ENCODE measurements around the gene BIRC7.

Gene BIRC7

DNA sequence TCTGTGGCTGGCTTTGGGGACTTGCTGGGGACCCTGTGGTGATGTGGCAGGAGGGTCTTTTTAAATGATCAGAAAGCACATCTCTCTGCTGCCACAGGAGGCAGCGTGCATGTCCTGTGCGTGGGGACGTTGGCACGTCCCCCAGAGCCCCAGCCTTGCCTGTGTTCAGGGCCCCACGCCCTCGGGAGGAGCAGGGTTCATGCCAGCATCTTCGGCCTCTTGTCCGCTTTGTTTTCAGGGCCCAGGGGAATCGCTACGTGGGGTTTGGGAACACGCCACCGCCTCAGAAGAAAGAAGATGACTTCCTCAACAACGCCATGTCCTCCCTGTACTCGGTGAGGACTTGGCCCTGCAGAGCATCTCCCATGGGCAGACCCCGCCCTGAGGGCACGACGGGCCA, 43.0 kb downstream of the BIRC7 start:
- in situ Hi-C loops (cut with MboI; ENCODE audit: low sequenced_read_pairs, unreplicated experiment): no loop called here

DNA sequence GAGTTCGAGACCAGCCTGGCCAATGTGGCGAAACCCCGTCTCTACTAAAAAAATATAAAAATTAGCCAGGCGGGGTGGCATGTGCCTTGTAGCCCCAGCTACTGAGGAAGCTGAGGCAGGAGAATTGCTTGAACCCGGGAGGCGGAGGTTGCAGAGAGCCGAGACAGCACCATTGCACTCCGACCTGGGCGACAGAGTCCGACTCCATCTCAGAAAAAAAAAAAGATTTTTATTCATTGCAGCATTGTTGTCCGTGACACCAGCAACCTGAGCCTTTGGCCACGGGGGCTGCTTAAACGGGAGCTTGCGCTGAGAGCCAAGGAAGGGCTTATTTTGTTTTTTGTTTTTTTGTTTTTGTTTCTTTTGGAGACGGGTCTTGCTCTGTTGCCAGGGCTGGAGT, 44.2 kb downstream of the BIRC7 start:
- TF ChIP-seq, protein P1, sequence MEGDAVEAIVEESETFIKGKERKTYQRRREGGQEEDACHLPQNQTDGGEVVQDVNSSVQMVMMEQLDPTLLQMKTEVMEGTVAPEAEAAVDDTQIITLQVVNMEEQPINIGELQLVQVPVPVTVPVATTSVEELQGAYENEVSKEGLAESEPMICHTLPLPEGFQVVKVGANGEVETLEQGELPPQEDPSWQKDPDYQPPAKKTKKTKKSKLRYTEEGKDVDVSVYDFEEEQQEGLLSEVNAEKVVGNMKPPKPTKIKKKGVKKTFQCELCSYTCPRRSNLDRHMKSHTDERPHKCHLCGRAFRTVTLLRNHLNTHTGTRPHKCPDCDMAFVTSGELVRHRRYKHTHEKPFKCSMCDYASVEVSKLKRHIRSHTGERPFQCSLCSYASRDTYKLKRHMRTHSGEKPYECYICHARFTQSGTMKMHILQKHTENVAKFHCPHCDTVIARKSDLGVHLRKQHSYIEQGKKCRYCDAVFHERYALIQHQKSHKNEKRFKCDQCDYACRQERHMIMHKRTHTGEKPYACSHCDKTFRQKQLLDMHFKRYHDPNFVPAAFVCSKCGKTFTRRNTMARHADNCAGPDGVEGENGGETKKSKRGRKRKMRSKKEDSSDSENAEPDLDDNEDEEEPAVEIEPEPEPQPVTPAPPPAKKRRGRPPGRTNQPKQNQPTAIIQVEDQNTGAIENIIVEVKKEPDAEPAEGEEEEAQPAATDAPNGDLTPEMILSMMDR (IDR thresholded peaks at IDR 0.05; ENCODE audit: borderline replicate concordance, control extremely low read depth, extremely low read depth, insufficient read depth, missing control alignments): no peak
- DNase-seq (ENCODE audit: low spot score): no peak
- in situ Hi-C loops (cut with MboI; ENCODE audit: low sequenced_read_pairs, unreplicated experiment): no loop called here

More for the DNA sequence above, 43.0 kb downstream of the BIRC7 start:
- TF ChIP-seq, protein P1 (IDR thresholded peaks at IDR 0.05; ENCODE audit: borderline replicate concordance, control extremely low read depth, extremely low read depth, insufficient read depth, missing control alignments): no peak
- DNase-seq (ENCODE audit: low spot score): no peak

DNA sequence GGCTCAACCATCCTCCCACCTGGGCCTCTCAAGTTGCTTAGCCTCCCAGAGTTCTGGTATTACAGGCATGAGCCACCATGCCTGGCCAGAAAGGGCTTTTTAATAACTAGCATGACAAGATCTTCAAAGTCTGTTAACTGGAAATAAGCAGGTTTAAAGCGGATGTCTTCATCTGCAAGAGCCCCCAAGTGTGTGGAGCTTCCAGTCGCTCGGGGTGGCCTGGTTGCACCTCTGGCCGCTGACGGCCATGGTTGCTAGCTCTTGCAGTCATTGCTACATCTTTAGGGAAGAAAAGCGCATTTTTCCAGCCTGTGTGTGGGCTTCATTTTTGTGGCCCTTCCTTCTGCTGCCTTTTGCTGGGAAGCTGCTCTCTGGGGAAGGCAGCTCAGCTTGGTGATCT, 44.7 kb downstream of the BIRC7 start:
- no peak for DNase-seq (ENCODE audit: low spot score)
- TF ChIP-seq, protein P1 (IDR thresholded peaks at IDR 0.05; ENCODE audit: borderline replicate concordance, control extremely low read depth, extremely low read depth, insufficient read depth, missing control alignments): no peak
- in situ Hi-C loops (cut with MboI; ENCODE audit: low sequenced_read_pairs, unreplicated experiment): no loop called here

DNA sequence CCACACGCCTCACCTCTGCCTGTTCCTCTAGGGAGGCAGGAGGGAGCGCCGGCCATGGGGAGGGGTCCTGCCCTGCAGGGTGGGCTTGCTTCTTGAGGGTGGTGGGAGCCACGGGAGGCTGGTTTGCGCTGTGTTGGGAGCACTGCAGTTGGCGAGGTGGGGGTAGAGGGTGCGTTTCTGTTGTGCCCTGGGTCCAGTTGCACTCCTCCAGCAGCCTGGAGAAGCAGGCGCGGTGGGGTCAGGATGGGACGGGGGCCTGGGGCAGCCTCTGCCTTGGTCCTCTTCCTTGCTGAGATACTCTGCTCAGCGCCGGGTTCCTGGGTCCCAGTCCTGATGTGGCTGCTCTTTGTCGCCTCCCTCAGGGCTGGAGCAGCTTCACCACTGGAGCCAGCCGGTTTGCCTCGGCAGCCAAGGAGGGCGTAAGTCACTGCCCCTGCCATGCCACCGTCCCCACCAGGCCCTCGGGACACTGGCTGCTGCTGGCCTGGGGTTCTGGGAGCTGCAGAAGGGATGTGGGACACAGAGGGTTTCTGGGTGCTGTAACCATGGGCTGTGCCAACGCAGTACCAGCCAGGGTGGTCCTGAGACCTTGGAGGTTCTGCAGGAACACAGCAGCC, 45.3 kb downstream of the BIRC7 start:
- in situ Hi-C loops (cut with MboI; ENCODE audit: low sequenced_read_pairs, unreplicated experiment): no loop called here
- DNase-seq (ENCODE audit: low spot score): no peak
- TF ChIP-seq, protein P1 (IDR thresholded peaks at IDR 0.05; ENCODE audit: borderline replicate concordance, control extremely low read depth, extremely low read depth, insufficient read depth, missing control alignments): no peak

DNA sequence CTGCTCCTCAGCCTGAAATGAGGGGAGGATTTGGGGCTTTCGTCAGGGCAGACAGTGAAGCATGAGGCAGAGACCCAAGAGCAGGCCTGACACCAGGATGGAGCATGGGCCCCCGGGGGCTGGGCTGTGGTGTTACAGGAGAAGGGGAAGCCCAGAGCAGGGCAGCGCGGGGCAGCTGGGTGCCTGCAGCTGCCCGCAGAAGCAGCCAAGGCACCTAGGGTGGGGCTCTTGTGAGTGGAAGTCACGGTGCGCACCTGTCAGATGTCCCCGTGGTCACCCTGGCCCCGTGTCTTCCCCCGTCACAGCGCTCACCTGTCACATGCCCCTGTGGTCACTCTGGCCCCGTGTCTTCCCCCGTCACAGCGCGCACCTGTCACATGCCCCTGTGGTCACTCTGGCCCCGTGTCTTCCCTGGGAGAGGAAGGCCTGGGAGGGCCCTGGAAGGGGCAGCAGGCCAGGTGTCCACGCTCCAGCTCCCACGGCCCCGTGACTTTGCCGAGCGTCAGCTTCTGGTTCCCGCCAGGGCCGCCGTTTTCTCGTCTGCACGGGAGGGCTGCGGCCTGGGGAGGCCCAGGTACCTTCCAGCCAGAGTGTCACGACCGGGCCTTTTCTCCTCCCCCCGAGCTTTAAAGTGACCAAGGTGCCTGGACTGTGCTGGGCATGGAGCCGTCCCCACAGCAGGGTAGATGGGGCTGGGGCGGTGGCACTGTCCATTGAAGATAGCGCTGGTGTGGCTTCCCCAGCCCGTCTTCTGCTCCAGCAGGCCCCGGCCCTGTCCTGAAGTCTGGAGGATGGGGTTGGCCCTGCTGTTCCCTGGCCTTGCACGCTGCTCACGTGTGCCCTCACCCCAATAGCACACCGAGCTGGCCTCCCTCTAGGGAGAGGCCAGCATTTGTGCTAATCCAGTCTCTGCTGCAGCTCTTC, 46.3 kb downstream of the BIRC7 start:
- in situ Hi-C loops (cut with MboI; ENCODE audit: low sequenced_read_pairs, unreplicated experiment): no loop called here

DNA sequence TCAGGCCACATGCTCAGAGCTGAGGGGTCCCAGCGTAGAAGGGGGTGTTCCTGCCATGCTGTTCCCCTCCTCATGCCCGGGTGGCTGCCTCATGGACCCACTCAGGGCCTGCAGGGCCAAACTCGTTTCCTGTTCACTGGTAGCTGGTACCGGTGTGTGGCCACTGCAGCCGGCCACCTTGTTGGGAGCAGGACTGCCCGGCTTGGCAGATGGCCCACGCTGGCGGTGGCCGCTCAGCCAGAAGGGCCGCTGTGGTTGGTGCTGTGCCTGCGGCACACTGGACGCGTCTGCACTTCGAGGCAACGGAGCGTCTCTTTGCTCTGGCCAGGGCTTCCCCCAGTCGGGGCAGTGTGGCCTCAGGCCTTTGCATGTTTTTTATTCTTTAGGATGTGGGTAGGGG, 47.2 kb downstream of the BIRC7 start:
- TF ChIP-seq, protein P1 (IDR thresholded peaks at IDR 0.05; ENCODE audit: borderline replicate concordance, control extremely low read depth, extremely low read depth, insufficient read depth, missing control alignments): no peak
- in situ Hi-C loops (cut with MboI; ENCODE audit: low sequenced_read_pairs, unreplicated experiment): no loop called here
- no peak for DNase-seq (ENCODE audit: low spot score)

More for the DNA sequence above, 46.3 kb downstream of the BIRC7 start:
- TF ChIP-seq, protein P1 (IDR thresholded peaks at IDR 0.05; ENCODE audit: borderline replicate concordance, control extremely low read depth, extremely low read depth, insufficient read depth, missing control alignments): no peak
- no peak for DNase-seq (ENCODE audit: low spot score)

Data from GM13976 (cell line).